Measurements from ENCODE around the gene PADI4.

GRCh38 chr1:17289721-17290120, 18.3 kb upstream of the PADI4 start:
- TF ChIP-seq CTCF (IDR thresholded peaks at IDR 0.05) = no peak
- TF ChIP-seq POLR2A (IDR thresholded peaks at IDR 0.05) = no peak
- TF ChIP-seq POLR2AphosphoS5 (IDR thresholded peaks at IDR 0.05) = no peak
- TF ChIP-seq EP300 (IDR thresholded peaks at IDR 0.05) = no peak
